ENCODE results near the gene KLHL2. TPM values are rescaled to one million over a fixed set of nuclear protein-coding genes. Genes with fewer than 3 reads are reported as not detected.

Gene KLHL2
- total and polyA plus RNA-seq, 2 of the 13 experiments (the other 11 are each of a cell fraction or from before 2014, with no cell fraction given) = 9.2 to 17.6 TPM

DNA sequence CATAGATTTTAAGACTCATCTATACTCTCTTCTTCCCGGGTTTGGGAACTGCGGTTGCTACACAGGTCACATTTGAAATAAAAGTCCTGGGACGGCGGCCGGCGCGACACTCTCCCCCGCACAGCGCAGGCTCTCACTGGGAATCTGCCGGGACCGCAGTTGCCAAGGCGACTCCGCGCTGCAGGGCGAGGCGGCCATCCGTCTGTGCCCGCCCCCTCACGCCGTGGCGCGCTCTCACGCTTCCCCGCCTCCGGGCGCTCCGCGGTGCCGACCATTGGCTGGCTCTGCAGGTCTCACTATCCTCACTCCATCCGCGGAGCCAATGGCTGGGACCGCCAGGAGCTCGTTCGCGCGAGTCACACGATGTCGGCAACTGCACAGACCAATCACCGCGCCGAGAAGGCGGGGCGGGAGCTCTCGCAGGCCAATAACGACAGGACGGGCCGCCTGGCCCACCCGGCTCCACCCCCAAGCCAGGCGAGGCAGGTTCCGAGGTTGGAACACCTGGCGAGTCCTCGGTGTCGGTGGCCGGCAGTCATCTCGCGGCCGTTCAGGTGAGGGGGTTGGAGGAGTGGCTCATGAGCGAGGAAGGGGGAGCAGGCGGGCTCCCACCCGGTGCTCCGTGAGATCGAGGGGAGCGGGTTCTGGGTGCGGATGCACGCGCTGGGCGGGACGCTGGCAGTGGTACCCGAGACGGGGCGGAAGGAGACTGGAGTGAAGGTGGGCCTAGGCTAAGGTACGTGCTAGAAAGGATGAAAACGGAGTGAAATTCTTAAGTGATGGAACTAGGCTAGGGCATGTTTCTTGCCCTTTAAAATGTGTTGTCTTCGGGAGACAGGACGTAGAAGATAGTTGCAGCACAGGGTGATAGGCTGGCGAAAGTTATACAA lies 120.1 kb downstream of the KLHL2 start, which contains the start of gene MSMO1 (continued):
- TF ChIP-seq ARHGAP35 (CRISPR knock-in tag; IDR thresholded peaks at IDR 0.05; ENCODE audit: borderline replicate concordance) (no peak; the same call in 1 of the 2 replicates), MZF1 (CRISPR knock-in tag; IDR thresholded peaks at IDR 0.05; ENCODE audit: borderline replicate concordance) (no peak), ZNF432 (CRISPR knock-in tag; IDR thresholded peaks at IDR 0.05; ENCODE audit: borderline replicate concordance) (no peak), ZFP62 (CRISPR knock-in tag; IDR thresholded peaks at IDR 0.05) (no peak), CHCHD3 (CRISPR knock-in tag; IDR thresholded peaks at IDR 0.05) (no peak), FOSL1 (CRISPR knock-in tag; IDR thresholded peaks at IDR 0.05; ENCODE audit: borderline replicate concordance) (no peak), EHMT2 (IDR thresholded peaks at IDR 0.05; ENCODE audit: borderline replicate concordance, low read depth, low read length) (no peak), FOXO1 (CRISPR knock-in tag; IDR thresholded peaks at IDR 0.05) (no peak), ZNF160 (CRISPR knock-in tag; IDR thresholded peaks at IDR 0.05) (peak; percentile 52; the same call in 1 of the 2 replicates), ZSCAN12 (CRISPR knock-in tag; IDR thresholded peaks at IDR 0.05) (no peak)
- TF ChIP-seq, protein P1, sequence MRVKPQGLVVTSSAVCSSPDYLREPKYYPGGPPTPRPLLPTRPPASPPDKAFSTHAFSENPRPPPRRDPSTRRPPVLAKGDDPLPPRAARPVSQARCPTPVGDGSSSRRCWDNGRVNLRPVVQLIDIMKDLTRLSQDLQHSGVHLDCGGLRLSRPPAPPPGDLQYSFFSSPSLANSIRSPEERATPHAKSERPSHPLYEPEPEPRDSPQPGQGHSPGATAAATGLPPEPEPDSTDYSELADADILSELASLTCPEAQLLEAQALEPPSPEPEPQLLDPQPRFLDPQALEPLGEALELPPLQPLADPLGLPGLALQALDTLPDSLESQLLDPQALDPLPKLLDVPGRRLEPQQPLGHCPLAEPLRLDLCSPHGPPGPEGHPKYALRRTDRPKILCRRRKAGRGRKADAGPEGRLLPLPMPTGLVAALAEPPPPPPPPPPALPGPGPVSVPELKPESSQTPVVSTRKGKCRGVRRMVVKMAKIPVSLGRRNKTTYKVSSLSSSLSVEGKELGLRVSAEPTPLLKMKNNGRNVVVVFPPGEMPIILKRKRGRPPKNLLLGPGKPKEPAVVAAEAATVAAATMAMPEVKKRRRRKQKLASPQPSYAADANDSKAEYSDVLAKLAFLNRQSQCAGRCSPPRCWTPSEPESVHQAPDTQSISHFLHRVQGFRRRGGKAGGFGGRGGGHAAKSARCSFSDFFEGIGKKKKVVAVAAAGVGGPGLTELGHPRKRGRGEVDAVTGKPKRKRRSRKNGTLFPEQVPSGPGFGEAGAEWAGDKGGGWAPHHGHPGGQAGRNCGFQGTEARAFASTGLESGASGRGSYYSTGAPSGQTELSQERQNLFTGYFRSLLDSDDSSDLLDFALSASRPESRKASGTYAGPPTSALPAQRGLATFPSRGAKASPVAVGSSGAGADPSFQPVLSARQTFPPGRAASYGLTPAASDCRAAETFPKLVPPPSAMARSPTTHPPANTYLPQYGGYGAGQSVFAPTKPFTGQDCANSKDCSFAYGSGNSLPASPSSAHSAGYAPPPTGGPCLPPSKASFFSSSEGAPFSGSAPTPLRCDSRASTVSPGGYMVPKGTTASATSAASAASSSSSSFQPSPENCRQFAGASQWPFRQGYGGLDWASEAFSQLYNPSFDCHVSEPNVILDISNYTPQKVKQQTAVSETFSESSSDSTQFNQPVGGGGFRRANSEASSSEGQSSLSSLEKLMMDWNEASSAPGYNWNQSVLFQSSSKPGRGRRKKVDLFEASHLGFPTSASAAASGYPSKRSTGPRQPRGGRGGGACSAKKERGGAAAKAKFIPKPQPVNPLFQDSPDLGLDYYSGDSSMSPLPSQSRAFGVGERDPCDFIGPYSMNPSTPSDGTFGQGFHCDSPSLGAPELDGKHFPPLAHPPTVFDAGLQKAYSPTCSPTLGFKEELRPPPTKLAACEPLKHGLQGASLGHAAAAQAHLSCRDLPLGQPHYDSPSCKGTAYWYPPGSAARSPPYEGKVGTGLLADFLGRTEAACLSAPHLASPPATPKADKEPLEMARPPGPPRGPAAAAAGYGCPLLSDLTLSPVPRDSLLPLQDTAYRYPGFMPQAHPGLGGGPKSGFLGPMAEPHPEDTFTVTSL (CRISPR knock-in tag; IDR thresholded peaks at IDR 0.05; ENCODE audit: borderline replicate concordance) = no peak
- TF ChIP-seq, protein P2, sequence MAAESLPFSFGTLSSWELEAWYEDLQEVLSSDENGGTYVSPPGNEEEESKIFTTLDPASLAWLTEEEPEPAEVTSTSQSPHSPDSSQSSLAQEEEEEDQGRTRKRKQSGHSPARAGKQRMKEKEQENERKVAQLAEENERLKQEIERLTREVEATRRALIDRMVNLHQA (CRISPR knock-in tag; IDR thresholded peaks at IDR 0.05) = no peak
- TF ChIP-seq, protein P3, sequence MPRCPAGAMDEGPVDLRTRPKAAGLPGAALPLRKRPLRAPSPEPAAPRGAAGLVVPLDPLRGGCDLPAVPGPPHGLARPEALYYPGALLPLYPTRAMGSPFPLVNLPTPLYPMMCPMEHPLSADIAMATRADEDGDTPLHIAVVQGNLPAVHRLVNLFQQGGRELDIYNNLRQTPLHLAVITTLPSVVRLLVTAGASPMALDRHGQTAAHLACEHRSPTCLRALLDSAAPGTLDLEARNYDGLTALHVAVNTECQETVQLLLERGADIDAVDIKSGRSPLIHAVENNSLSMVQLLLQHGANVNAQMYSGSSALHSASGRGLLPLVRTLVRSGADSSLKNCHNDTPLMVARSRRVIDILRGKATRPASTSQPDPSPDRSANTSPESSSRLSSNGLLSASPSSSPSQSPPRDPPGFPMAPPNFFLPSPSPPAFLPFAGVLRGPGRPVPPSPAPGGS (CRISPR knock-in tag; IDR thresholded peaks at IDR 0.05) = peak; percentile 86; the same call in 1 of the 2 replicates
- TF ChIP-seq, protein P4, sequence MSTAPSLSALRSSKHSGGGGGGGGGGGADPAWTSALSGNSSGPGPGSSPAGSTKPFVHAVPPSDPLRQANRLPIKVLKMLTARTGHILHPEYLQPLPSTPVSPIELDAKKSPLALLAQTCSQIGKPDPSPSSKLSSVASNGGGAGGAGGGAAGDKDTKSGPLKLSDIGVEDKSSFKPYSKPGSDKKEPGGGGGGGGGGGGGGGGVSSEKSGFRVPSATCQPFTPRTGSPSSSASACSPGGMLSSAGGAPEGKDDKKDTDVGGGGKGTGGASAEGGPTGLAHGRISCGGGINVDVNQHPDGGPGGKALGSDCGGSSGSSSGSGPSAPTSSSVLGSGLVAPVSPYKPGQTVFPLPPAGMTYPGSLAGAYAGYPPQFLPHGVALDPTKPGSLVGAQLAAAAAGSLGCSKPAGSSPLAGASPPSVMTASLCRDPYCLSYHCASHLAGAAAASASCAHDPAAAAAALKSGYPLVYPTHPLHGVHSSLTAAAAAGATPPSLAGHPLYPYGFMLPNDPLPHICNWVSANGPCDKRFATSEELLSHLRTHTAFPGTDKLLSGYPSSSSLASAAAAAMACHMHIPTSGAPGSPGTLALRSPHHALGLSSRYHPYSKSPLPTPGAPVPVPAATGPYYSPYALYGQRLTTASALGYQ (CRISPR knock-in tag; IDR thresholded peaks at IDR 0.05) = no peak; the same call in 1 of the 2 replicates
- TF ChIP-seq, protein P5, sequence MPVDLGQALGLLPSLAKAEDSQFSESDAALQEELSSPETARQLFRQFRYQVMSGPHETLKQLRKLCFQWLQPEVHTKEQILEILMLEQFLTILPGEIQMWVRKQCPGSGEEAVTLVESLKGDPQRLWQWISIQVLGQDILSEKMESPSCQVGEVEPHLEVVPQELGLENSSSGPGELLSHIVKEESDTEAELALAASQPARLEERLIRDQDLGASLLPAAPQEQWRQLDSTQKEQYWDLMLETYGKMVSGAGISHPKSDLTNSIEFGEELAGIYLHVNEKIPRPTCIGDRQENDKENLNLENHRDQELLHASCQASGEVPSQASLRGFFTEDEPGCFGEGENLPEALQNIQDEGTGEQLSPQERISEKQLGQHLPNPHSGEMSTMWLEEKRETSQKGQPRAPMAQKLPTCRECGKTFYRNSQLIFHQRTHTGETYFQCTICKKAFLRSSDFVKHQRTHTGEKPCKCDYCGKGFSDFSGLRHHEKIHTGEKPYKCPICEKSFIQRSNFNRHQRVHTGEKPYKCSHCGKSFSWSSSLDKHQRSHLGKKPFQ (CRISPR knock-in tag; IDR thresholded peaks at IDR 0.05; ENCODE audit: insufficient replicate concordance) = peak; percentile 53
